ENCODE results near the gene CSAD. TPM values are rescaled to one million over a fixed set of nuclear protein-coding genes. Genes with fewer than 3 reads are reported as not detected.

The CSAD gene
- total and polyA plus RNA-seq, 2 experiments from 2014 or later = 3.2 to 7.1 TPM

DNA sequence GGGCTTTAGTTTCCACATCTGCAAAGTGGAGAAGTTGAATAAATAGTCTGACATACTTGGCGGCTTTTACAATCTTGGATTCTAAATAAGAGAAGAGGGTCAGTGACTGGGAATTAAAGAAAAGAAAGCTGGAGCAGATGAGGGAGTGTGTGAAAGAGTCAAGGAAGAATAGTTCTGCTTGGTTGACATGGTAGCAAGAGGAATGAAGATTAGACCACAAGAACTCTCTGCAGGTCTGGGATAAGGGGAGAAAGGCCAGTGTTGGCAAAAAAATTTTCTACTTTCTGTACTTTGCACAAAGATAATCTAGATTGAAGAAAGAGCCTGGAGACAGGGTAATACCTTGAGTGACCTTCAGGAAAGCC, 20.4 kb upstream of the CSAD start (continued):
- no peak for TF ChIP-seq CREB1 (CRISPR knock-in tag; IDR thresholded peaks at IDR 0.05; ENCODE audit: low read depth)
- TF ChIP-seq ETS1 (IDR thresholded peaks at IDR 0.05) = no peak
- no peak for TF ChIP-seq STAT1 (IDR thresholded peaks at IDR 0.05; ENCODE audit: unreplicated experiment)
- no peak for TF ChIP-seq NANOG (IDR thresholded peaks at IDR 0.05; ENCODE audit: borderline replicate concordance)
- no peak for TF ChIP-seq EZH2phosphoT487 (IDR thresholded peaks at IDR 0.05; ENCODE audit: unreplicated experiment)
- TF ChIP-seq ZNF331 (CRISPR knock-in tag; IDR thresholded peaks at IDR 0.05; ENCODE audit: low read depth) = no peak
- no peak for TF ChIP-seq JUNB (IDR thresholded peaks at IDR 0.05; ENCODE audit: unreplicated experiment)
- no peak for TF ChIP-seq REST (IDR thresholded peaks at IDR 0.05; ENCODE audit: unreplicated experiment)

GRCh38 chr12:53200458-53201176, 19.9 kb upstream of the CSAD start:
- no peak overlapping the region for H3K4me2 ChIP-seq
- DNase-seq (ENCODE audit: low spot score) (no peak), ATAC-seq (no peak)
- Mint-ChIP-seq H3K27ac (no peak overlapping the region), H3K36me3 (ENCODE audit: low read depth) (no peaks in the 10 kb centered on the region), H3K4me1 (peaks cover 2% of the 10 kb centered on the region; the same call in 1 of the 3 replicates), H3K4me3 (no peak overlapping the region), H3K27me3 (ENCODE audit: insufficient read depth, low read depth, poor library complexity) (peaks cover 31% of the 10 kb centered on the region), H3K9me3 (no peaks in the 10 kb centered on the region; the same call in 1 of the 3 replicates)
- H2AFZ ChIP-seq = 0 out of 2 replicates have a peak overlapping the region, but pooled peaks have one; percentile 18
- H3K4me3 ChIP-seq = no peak overlapping the region
- no peaks in the 10 kb centered on the region for H3K9me2 ChIP-seq (ENCODE audit: insufficient read depth)
- no peak overlapping the region for H3K27ac ChIP-seq (ENCODE audit: low read depth)
- no peaks in the 10 kb centered on the region for H3K36me3 ChIP-seq (ENCODE audit: insufficient read depth)
- no peaks in the 10 kb centered on the region; the same call in 1 of the 2 replicates for H3K4me1 ChIP-seq (ENCODE audit: insufficient read depth)
- H4K20me1 ChIP-seq (replicated peaks; ENCODE audit: insufficient read depth) = no peaks in the 10 kb centered on the region; the same call in 1 of the 2 replicates
- H3F3A ChIP-seq (replicated peaks; ENCODE audit: low read depth) = no peaks in the 10 kb centered on the region
- H3K79me2 ChIP-seq (replicated peaks; ENCODE audit: insufficient read depth) = no peaks in the 10 kb centered on the region
- H3K27me3 ChIP-seq (ENCODE audit: insufficient read depth) = peaks cover 58% of the 10 kb centered on the region
- TF ChIP-seq, protein P1, sequence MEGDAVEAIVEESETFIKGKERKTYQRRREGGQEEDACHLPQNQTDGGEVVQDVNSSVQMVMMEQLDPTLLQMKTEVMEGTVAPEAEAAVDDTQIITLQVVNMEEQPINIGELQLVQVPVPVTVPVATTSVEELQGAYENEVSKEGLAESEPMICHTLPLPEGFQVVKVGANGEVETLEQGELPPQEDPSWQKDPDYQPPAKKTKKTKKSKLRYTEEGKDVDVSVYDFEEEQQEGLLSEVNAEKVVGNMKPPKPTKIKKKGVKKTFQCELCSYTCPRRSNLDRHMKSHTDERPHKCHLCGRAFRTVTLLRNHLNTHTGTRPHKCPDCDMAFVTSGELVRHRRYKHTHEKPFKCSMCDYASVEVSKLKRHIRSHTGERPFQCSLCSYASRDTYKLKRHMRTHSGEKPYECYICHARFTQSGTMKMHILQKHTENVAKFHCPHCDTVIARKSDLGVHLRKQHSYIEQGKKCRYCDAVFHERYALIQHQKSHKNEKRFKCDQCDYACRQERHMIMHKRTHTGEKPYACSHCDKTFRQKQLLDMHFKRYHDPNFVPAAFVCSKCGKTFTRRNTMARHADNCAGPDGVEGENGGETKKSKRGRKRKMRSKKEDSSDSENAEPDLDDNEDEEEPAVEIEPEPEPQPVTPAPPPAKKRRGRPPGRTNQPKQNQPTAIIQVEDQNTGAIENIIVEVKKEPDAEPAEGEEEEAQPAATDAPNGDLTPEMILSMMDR (conservative IDR thresholded peaks at IDR 0.05; ENCODE audit: low read depth in 2 of 2) = no peak
- TF ChIP-seq REST (IDR thresholded peaks at IDR 0.05; ENCODE audit: unreplicated experiment) = no peak
